ENCODE measurements around the gene SLC22A5. TPM values are rescaled to one million over a fixed set of nuclear protein-coding genes. Genes with fewer than 3 reads are reported as not detected.

SLC22A5 gene
- total RNA-seq, 1 donor from 2014 or later, result 11.9 TPM

GRCh38 chr5:132388244-132389050 is 18.9 kb downstream of the SLC22A5 start:
- Histone ChIP-seq H3K36me3 (peaks cover 15 to 16% of the 10 kb centered on the region in 2 donors), H3K27ac (peak overlapping the region; percentile 84 to 95), H3K4me3 (peak overlapping the region; percentile 16 to 37), H3K9me3 (no peaks in the 10 kb centered on the region), H3K4me1 (peaks cover 31 to 48% of the 10 kb centered on the region in 2 donors), H3K27me3 (no peaks in the 10 kb centered on the region)
- intact Hi-C loops (cut with DNase I), result loop anchor here (2.0 to 5.0 kb wide), 2 partner anchors 22 to 34 kb away; no protein-coding TSS in a partner anchor
- DNase-seq (ENCODE audit: low spot score in 2 of 2), result no peak
- TF ChIP-seq CTCF (IDR thresholded peaks at IDR 0.05), result no peak

GRCh38 chr5:132389051-132389331 is 19.5 kb downstream of the SLC22A5 start:
- DNase-seq (ENCODE audit: low spot score in 2 of 2), result no peak
- intact Hi-C loops (cut with DNase I), result loop anchor here (2.0 to 5.0 kb wide), 2 partner anchors 22 to 33 kb away; no protein-coding TSS in a partner anchor
- H3K27me3 ChIP-seq, result no peaks in the 10 kb centered on the region
- peak overlapping the region; percentile 84 to 95 for H3K27ac ChIP-seq
- peaks cover 31 to 48% of the 10 kb centered on the region in 2 donors for H3K4me1 ChIP-seq
- no peaks in the 10 kb centered on the region for H3K9me3 ChIP-seq
- no peak overlapping the region for H3K4me3 ChIP-seq
- no peak for TF ChIP-seq CTCF (IDR thresholded peaks at IDR 0.05)
- H3K36me3 ChIP-seq, result peaks cover 16 to 18% of the 10 kb centered on the region in 2 donors

- peak; percentile 65 to 90 for DNase-seq (ENCODE audit: low spot score in 2 of 2)
- peaks cover 31 to 48% of the 10 kb centered on the region in 2 donors for H3K4me1 ChIP-seq
- H3K9me3 ChIP-seq, result no peaks in the 10 kb centered on the region
- peak overlapping the region; percentile 84 to 95 for H3K27ac ChIP-seq
- H3K27me3 ChIP-seq, result no peaks in the 10 kb centered on the region
- H3K4me3 ChIP-seq, result no peak overlapping the region
- intact Hi-C loops (cut with DNase I), result loop anchor here (2.0 to 5.0 kb wide), 2 partner anchors 21 to 33 kb away; no protein-coding TSS in a partner anchor
- H3K36me3 ChIP-seq, result peaks cover 17 to 19% of the 10 kb centered on the region in 2 donors
- no peak for TF ChIP-seq CTCF (IDR thresholded peaks at IDR 0.05)
Measured at GRCh38 chr5:132389585-132390286, 20.2 kb downstream of the SLC22A5 start.

GRCh38 chr5:132391247-132391646 is 21.7 kb downstream of the SLC22A5 start:
- H3K4me1 ChIP-seq, result peaks cover 21 to 37% of the 10 kb centered on the region in 2 donors

GRCh38 chr5:132391870-132392269 is 22.4 kb downstream of the SLC22A5 start:
- H3K27me3 ChIP-seq, result no peaks in the 10 kb centered on the region
- no peaks in the 10 kb centered on the region for H3K9me3 ChIP-seq
- TF ChIP-seq CTCF (IDR thresholded peaks at IDR 0.05), result no peak
- peaks cover 19 to 31% of the 10 kb centered on the region in 2 donors for H3K4me1 ChIP-seq
- no peak for DNase-seq (ENCODE audit: low spot score in 2 of 2)
- H3K27ac ChIP-seq, result peak overlapping the region in 1 of 2 donors; percentile 1
- peaks cover 17 to 24% of the 10 kb centered on the region in 2 donors for H3K36me3 ChIP-seq
- intact Hi-C loops (cut with DNase I), result no loop called here
- H3K4me3 ChIP-seq, result no peak overlapping the region

More at GRCh38 chr5:132391247-132391646, 21.7 kb downstream of the SLC22A5 start:
- Histone ChIP-seq H3K27me3 (no peaks in the 10 kb centered on the region), H3K27ac (peak overlapping the region in 1 of 2 donors; percentile 1), H3K4me3 (no peak overlapping the region), H3K36me3 (peaks cover 17 to 24% of the 10 kb centered on the region in 2 donors), H3K9me3 (no peaks in the 10 kb centered on the region)
- TF ChIP-seq CTCF (IDR thresholded peaks at IDR 0.05), result no peak
- no peak for DNase-seq (ENCODE audit: low spot score in 2 of 2)
- intact Hi-C loops (cut with DNase I), result no loop called here
